Measurements from ENCODE around the gene ABCA4.
A peak's percentile ranks its signal among the peaks of the same experiment; 100 is the strongest.
"Not testable (repeated sequence)": the region's sequence is repeated elsewhere in the genome, so short reads cannot be mapped to it uniquely, and the experiment has no call there.

ABCA4 gene

DNA sequence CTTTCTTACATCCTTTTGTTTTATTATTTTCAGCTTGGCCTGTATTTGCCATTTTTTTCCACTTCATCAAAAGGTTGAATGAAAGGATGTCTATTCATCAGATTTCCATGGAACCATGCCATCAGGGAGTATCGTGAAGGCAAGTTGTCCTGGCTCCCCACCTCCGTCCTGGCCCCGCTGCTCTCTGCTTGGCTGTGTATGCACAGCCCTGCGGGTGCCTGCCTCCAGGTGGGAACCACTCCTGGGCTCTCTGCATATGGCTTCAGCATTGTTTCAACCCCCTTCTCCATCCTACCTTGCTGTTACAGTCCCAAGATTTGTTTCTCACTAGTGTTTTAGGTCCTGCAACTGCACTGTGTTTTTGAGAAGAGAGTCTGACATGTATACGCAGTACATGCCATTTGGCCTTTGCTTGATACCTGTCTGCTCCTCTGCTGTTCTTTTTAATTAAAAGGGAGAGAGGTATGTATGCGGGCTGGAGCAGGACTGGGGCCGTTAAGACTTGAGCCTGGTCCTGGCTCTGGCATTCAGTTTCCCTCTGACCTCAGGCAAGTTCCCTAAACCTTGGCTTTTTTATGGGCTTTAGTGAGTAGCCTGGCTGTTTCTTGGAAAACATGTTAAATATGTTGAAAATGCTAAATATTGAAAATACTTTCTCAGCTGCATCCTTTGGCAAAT, 141.8 kb downstream of the ABCA4 start:
- no peak for DNase-seq (ENCODE audit: low read depth)

DNA sequence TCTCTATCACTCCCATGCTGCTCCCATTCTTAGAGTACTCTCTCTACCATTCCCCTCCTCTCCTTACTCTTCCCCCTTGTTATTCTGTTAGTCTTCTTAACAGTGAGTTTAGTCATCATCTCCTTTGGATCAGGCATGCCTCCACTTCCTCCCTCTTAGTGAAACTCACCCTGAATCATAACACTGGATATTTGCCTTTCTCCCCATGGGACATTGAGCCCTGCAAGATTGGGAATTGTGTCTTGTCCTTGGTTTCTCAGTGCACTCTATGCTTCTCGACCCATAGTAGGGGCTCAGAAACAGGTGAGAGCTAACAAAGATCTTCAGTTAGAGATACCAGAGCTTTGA, 143.4 kb downstream of the ABCA4 start:
- peak; percentile 63 for DNase-seq (ENCODE audit: low read depth)

DNA sequence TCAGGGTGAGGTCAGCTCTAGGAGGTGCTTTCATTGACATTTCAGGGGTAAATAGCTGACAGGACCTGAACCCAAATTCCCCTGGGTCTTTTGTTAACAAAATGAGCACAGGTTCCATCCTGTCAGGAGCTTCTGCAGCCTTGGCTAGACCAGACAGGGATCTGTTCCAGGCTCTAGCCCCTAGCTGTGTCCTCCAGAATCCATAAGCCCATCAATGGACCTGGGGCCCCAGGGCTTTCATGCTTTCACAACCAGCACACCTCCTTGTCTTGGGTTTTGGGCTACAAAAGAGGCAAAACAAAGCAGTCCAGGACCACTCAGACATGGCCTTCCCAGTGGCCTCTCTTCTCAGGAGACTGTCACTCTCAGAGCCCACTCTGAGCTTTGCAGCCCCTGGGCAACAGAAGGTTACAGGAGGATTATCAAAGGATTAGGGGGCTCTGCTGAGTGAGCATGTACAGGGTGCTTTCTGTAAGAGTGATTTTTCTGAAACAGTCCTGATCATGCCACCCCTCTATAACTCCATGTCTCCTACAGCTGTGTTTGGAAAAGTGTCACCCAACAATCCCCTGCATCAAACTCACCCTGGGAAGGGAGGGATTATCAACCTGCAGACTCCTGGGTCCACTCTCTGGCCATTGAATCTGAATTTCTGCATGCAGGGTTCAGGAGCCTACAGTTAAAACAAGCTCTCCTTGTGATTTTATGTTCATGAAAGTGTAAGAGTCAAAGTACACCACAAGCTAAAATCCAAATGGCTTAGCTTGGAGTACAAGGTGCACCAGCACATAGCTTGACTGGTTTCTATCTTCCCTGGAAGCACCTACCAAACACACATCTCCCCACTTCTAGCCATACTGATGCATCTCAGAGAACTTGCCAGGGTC, 144.0 kb downstream of the ABCA4 start:
- DNase-seq (ENCODE audit: low read depth): no peak

DNA sequence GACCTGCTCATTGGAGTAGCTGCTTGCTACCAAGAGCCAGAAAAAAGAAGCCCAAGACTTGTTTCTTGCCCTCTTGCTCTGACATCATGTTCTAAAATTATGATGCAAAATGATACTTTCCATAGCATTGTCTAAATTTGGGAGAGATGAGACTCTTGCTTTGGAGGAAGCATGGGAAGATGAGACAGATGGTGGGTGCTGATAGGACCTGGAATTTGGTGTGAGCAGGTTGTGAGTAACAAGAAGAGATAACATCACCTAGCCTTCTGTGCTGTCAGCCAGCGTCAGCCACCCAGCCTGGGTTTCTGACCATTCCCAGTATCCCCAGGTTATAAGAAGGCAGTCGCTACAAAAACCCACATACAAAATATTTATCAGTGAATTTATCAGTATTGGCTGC, 144.7 kb downstream of the ABCA4 start:
- no peak for DNase-seq (ENCODE audit: low read depth)

DNA sequence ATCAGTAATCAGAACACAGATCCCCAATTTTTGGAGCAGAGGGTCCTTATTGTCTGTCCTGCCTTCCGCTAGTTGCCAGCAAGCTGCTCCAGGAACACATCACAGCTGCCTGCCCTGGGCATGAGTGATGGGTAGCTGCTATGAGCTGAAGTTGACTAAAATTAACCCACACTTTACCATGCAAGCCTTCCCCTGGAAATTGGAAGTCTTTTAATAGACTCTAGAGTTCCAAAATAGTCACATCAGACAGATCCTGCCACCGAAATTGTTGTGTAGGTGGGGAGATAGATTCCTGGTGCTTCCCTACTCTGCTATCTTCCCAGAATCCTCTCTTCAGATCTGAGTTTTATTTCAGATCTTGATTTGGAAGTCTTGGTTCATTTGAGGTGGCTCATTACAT, 148.6 kb downstream of the ABCA4 start:
- DNase-seq (ENCODE audit: low read depth): no peak

DNA sequence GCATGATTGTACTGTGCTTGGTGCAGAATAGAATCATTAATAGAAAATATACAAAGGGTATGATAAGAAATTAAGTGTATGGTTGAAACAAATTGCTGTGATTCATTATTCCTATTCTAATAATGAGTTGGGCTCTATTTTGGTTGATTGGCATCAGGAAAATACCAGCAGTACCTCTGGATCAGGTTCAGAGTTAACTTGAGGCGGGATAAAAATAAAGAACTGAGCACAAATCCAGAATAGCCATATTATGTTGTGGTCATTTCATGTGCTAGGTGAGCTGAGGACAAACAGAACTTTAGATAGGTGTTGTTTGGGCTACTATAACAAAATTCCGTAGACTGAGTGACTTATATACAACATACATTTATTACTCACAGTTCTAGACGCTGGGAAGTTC, 151.1 kb downstream of the ABCA4 start:
- no peak for DNase-seq (ENCODE audit: low read depth)

DNA sequence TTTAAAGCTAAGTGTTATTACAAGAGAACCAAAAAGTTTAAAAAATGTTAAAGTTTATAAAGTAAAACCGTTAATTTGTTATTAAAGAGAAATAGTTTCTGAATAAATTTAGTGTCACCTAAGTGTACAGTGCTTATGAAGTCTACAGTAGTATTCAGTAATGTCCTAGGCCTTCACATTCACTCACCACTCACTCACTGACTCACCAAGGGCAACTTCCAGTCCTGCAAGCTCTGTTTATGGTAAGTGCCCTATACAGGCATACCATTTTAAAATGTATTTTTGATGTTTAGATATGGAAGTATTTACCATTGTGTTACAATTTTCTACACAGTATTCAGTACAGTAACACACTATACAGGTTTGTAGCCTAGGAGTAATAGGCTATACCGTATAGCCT, 151.6 kb downstream of the ABCA4 start:
- no peak for DNase-seq (ENCODE audit: low read depth)

DNA sequence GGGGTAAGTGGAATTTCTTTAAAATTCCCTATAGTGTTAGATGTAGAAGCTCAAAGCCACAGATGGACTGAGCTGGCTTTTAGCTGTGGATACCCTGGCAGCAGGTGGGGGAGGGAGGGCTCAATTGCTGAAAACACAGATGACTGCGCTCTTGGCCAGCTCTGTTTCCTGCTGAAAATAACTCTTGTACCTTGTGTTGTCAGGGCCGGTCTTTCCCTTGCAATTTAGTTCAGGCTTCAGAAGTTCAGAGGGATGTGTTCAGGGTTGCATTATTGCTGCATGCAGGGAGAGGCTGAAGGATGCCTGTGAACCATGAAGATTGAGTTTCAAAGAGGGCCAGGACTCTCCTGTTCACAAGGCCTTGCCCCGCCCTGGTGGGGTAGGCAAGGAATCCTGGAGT, 153.6 kb downstream of the ABCA4 start:
- no peak for DNase-seq (ENCODE audit: low read depth)

DNA sequence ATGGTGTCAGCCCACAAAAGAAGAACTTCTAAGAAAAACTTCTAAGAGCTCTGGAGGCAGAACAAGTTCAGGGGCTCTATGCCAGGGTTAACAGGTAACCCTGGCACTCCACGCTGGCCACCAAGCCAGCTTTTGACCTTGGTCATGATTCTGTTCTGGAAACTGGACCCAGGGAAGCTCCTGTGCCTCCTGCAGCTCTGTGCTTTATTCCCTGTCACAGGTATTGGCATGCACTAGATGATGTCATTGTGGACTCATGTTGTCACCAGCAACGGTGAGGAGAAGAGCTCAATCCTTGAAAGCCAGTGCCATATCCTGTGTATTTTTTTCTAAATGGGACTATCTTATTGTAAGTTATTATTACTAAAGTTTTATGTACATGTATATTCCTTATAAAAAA, 155.1 kb downstream of the ABCA4 start:
- DNase-seq (ENCODE audit: low read depth): no peak

DNA sequence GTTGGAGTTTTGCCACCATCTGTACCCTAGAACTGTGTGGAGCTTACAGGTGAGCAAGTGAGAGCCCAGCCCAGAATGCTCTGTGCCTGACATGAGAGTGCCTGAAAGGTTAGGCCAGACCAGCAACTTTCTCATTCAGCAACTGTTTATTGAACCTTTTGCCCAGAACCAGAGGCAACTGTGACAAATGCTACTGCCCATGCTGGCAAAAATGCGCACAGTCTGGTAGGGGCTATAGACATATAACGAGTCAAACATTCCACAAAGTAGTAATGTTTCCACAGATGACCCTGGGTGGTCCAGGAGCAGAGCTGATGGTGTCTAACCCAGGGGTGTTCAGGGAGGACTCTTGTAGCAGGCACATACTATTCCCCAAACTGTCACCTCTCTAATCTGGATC, 155.7 kb downstream of the ABCA4 start:
- no peak for DNase-seq (ENCODE audit: low read depth)

DNA sequence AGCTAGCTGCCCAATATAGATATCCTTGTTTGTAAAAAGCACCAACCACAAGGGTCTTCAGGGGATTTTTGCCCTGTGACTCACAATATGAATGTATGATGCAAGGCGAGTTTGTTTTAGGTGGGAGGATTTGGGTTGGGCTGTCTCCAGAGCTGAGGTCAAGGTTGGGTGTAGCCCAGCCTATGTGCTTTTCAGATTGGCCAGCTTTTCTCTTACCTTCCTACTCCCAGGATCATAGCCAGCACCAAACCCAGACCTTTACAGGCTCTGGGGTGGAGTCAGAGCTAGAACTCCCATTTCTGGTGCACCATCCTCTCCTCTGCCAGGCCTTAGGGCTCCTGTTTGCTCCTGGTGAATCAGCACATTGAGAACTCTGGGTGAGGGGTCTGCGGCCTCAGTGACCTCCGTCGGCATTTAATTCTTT, 156.2 kb downstream of the ABCA4 start:
- no peak for DNase-seq (ENCODE audit: low read depth)

DNA sequence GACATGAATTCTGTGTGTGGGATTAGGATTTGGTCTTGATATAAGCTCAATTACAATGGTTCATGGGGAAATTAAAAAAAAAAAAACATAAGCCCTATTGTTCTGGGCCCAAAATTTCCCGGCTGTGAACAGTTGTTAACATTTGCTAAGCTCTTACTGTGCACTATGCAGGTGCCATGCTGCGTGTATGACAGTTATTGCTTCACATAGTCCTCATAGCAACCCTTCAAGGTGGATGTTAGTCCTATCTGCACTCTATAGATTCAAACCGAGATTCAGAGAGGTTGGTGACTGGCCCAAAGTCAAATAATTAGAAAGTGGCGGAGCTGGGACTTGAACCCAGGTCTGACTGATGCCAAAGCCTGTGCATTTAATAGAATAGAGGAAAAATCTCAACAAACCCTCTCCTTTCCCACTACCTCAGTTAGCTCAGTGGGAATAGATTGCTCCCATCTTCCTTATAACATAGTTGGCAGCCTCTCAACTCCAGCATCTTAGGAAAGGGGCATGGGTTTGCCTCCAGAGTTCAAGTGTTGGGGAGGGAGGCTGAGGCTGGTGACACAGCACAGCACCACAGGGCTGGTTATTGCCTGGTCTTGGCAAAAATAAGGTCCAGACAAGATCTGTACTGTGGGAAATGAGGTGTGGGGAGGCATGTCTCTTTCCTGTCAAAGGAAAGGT, 156.7 kb downstream of the ABCA4 start:
- no peak for DNase-seq (ENCODE audit: low read depth)

DNA sequence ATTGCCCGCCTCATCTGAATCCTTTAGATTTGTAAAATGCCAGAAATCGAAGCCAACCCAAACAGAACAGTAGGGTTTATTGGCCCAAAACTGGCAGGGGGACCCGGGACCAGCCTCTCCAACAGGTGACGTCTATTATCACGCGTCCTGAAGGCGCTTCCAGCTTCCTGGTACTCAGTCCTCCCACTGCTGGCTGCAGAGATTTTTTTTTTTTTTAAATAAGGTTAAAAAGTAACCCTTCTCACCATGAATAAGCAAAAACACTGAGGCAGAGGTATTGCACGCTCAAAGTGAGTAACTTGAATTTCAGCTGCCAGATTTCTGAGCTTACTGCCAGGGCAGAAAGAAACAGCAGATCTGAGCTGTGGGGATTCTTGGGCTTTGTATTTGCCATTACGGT, 157.4 kb downstream of the ABCA4 start:
- no peak for DNase-seq (ENCODE audit: low read depth)

DNA sequence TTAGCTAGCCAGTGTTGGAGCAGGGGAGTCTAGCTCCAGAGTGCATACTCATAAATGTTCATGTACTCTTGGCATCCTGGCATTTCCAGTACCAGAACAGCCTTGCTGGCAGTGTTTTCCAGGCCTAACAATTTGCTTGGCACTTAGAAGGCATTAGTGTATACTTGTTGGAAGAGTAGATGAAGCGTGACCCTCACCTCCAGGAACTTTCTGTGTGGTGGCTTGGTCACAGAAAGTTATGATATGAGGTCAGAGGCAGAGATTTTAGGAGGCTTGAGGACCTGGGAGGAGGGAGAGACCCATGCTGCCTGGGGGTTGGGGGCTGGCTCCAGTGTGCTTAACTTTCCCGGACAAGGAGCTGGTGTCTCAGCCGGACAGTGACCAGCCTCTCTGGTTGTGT, 159.0 kb downstream of the ABCA4 start:
- DNase-seq (ENCODE audit: low read depth): no peak

DNA sequence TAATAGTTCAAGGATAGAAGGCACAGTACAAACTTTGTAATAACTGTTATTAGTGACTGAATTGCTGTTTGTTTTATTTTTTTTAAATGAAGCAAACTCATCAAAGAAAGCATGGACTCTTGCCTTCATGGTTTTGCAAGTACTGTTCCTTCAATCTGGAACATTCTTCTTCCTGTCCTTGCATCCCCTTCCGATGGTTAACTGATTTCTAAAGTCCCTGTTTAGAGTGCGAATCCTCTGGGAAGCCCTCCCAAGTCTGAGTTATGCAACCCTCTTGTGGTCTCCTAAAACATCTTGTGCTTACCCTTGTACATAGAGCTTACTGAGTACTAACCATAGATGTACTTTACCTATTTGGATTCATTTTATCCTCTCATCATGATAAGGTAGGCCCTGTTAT, 159.5 kb downstream of the ABCA4 start:
- no peak for DNase-seq (ENCODE audit: low read depth)

DNA sequence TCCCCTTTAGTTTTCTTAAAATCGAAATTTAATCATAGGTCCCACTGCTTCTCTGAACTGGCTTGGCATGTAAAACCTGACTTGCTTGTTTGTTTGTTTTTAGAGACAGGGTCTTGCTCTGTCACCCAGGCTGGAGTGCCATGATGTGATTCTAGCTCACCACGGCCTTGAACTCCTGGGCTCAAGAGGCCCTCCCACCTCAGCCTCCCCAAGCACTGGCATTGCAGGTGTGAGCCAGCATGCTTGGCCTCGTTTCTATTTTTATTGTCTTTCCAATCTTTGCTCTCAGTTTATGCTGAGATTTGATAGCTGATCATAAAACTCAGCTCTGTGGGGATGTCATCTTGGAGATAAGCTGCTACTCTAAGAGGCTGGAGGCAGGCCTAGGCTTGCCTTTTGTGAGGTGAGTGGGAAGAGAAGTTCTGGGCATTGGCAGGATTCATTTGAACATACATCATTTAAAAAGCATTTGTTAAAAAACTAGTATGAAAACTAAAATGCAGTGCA, 160.3 kb downstream of the ABCA4 start:
- DNase-seq (ENCODE audit: low read depth): no peak

DNA sequence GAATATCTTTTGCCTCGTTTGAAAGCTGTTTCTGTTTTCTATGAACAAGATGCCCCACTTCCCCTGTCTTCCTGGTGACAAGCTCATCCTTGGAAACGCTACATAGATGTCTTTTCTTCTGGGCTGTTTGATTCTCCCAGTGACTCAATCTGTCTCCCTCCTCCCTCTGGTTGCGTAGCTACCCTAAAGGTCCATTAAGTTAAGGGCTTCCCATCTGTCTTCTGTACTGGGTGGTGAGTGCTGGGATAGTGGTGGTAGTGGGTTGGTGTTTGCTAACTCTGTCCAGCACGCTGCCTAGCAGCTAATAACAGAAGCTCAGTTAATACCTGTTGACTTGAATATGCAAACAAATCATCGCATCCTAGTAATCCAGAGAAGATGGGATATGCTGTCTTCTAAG, 161.5 kb downstream of the ABCA4 start:
- DNase-seq (ENCODE audit: low read depth): no peak

DNA sequence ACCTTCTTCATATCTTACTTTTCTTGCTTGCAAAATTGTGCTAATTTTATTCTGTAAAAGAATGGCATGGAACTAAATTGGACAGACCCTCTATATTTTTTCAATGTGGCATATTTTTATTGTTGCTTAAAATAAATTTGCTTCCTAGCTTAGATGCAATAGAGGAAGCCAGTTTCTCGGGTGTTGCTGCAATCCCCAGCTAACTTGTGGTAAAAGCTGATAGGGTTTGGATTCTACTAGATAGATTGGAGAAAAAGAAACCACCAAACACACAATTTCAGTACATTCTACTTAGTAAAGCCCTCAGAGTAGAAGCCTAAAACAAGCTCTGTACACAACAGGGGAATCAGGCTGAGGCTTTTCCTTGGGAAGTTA, 162.2 kb downstream of the ABCA4 start:
- DNase-seq (ENCODE audit: low read depth): no peak

DNA sequence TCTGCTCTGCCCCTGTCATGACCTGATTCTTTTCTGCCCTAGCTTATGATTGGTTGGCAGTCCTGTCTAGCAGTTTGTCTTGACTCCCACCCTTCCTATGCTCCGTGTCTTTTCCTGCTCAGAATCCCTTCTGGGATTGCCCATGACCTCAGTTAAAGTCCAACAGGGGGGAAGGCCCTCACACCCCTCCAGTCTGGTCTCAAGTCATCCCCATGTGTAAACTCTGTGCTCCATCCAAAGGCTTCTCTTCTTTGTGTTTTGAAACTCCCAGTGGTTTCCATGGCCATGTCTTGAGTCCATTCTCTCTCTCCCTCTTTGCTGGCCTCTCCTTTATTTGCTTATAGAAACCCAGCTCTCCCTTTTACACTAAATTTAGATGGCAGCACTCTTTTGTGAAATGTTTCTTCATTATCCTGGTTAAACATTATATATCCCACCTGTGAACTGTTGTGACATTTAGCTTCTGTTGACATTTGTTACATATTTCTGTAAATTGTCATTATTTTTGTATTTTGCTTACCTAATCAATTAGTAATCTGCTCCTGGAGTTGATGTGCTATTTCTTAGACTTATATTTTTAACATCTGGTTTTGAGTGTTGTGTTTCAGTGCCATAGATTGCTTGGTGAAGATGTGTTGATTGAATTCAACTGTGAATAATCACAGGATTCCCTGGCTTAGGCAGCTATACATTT, 162.8 kb downstream of the ABCA4 start:
- DNase-seq (ENCODE audit: low read depth): no peak

DNA sequence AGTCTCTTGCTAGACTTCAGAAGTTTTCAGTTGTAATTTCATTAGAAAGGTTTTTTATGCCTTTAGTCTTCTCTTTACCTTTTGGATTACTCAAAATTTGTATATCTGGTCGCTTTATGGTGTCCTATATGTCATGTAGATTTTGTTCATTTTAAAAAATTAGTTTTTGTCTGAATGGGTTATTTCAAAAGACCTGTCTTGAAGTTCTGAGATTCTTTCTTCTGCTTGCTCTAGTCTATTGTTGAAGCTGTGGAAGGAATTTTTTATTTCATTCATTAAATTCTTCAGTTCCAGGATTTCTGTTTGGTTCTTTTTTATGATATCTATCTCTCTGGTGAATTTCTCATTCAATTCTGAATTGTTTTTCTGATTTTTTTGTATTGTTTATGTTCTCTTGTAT, 165.2 kb downstream of the ABCA4 start:
- no peak for DNase-seq (ENCODE audit: low read depth)

DNA sequence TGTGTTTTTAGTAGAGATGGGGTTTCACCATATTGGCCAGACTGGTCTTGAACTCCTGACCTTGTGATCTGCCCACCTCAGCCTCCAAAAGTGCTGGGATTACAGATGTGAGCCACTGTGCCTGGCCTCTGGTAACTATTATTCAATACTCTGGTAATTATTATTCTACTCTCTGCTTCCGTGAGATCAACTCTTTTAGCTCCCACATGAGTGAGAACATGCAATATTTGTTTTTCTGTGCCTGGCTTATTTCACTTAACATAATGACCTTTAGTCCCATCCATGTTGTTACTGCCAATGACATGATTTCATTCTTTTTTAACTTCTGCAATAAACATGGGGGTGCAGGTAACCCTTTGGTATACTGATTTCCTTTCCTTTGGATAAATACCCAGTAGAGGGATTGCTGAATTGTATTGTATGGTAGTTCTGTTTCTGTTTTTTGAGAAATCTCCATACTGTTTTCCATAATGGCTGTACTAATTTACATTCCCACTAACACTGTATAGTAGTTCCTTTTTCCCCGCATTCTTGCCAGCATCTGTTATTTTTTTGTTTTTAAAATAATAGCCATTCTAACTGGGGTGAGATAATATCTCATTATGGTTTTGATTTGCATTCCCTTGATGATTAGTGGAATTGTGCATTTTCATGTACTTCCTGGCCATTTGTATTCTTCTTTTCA, 173.8 kb downstream of the ABCA4 start:
- DNase-seq (ENCODE audit: low read depth): not testable (repeated sequence)
